GM23338 (cell line): ENCODE data around the gene ZNF354C. TPM values are rescaled to one million over a fixed set of nuclear protein-coding genes. Genes with fewer than 3 reads are reported as not detected.

ENCODE experiments used
- ATAC-seq: fragments of 200-7000 bp; cut with Tn5 transposase; 3 replicates; pipeline ENCODE4 v1.9.1; 2020
- DNase-seq: peaks from one replicate; pipeline ENCODE4 v3.0.0-alpha.2; 2015; ENCODE audit warnings: low spot score
- H2AFZ ChIP-seq: fragments of 200-600 bp; sonication (generic); 2 replicates; pipeline ENCODE4 v1.8.0; 2016; ENCODE audit warnings: antibody characterized with exemption, mild to moderate bottlenecking, moderate library complexity
- H3F3A ChIP-seq: fragments of 200-600 bp; sonication (generic); replicated peaks from 2 replicates; pipeline ENCODE4 v1.8.0; 2017; ENCODE audit warnings: antibody characterized with exemption, mixed run types, low read depth
- H3K27ac ChIP-seq: fragments of 200-600 bp; sonication (generic); 2 replicates; pipeline ENCODE4 v1.6.1; 2016; ENCODE audit warnings: low read depth
- H3K27me3 ChIP-seq: fragments of 200-600 bp; sonication (generic); 2 replicates; pipeline ENCODE4 v1.8.0; 2016; ENCODE audit warnings: mild to moderate bottlenecking, mixed run types, moderate library complexity; ENCODE audit not compliant: insufficient read depth
- H3K36me3 ChIP-seq: fragments of 200-600 bp; sonication (generic); 2 replicates; pipeline ENCODE4 v1.8.0; 2016; ENCODE audit warnings: mild to moderate bottlenecking; ENCODE audit not compliant: insufficient read depth
- H3K4me1 ChIP-seq: fragments of 200-600 bp; sonication (generic); 2 replicates; pipeline ENCODE4 v1.8.0; 2016; ENCODE audit warnings: mild to moderate bottlenecking, moderate library complexity; ENCODE audit not compliant: insufficient read depth
- H3K4me2 ChIP-seq: fragments of 200-600 bp; sonication (generic); 2 replicates; pipeline ENCODE4 v1.7.1; 2017; ENCODE audit warnings: mixed run types
- H3K4me3 ChIP-seq: fragments of 200-600 bp; sonication (generic); 2 replicates; pipeline ENCODE4 v1.6.1; 2016; ENCODE audit warnings: mixed run types
- H3K79me2 ChIP-seq: fragments of 200-600 bp; sonication (generic); replicated peaks from 2 replicates; pipeline ENCODE4 v1.8.0; 2017; ENCODE audit warnings: mild to moderate bottlenecking; ENCODE audit not compliant: insufficient read depth
- H3K9me2 ChIP-seq: fragments of 200-600 bp; sonication (generic); 2 replicates; pipeline ENCODE4 v1.8.0; 2017; ENCODE audit not compliant: insufficient read depth
- H4K20me1 ChIP-seq: fragments of 200-600 bp; sonication (generic); replicated peaks from 2 replicates; pipeline ENCODE4 v1.8.0; 2017; ENCODE audit warnings: mild to moderate bottlenecking; ENCODE audit not compliant: insufficient read depth
- H3K27ac Mint-ChIP-seq: 2 replicates; pipeline ENCODE4 v1.8.0; 2020; ENCODE audit warnings: inconsistent platforms, mild to moderate bottlenecking, moderate library complexity, mixed read lengths
- H3K27me3 Mint-ChIP-seq: 3 replicates; pipeline ENCODE4 v1.8.0; 2022; ENCODE audit warnings: low read depth, mild to moderate bottlenecking, moderate library complexity, mixed read lengths, inconsistent platforms; ENCODE audit not compliant: insufficient read depth, poor library complexity
- H3K36me3 Mint-ChIP-seq: 3 replicates; pipeline ENCODE4 v1.8.0; 2021; ENCODE audit warnings: low read depth, mild to moderate bottlenecking, inconsistent platforms, moderate library complexity, mixed read lengths
- H3K4me1 Mint-ChIP-seq: 3 replicates; pipeline ENCODE4 v1.8.0; 2020; ENCODE audit warnings: mild to moderate bottlenecking, inconsistent platforms, mixed read lengths
- H3K4me3 Mint-ChIP-seq: 3 replicates; pipeline ENCODE4 v1.8.0; 2021; ENCODE audit warnings: moderate library complexity, mild to moderate bottlenecking, inconsistent platforms, mixed read lengths
- H3K9me3 Mint-ChIP-seq: 3 replicates; pipeline ENCODE4 v1.8.0; 2020; ENCODE audit warnings: moderate library complexity, mild to moderate bottlenecking, inconsistent platforms, mixed read lengths
- CREB1 ChIP-seq: fragments of 250-450 bp; sonication (Bioruptor Pico); IDR thresholded peaks from 2 replicates; pipeline ENCODE4 v1.5.0; 2020; ENCODE audit warnings: low read depth, mild to moderate bottlenecking, moderate library complexity
- EZH2 ChIP-seq: fragments of 200-600 bp; sonication (generic); IDR thresholded peaks from one replicate; pipeline ENCODE4 v1.8.0; 2017; ENCODE audit warnings: antibody characterized with exemption, mild to moderate bottlenecking, low read depth; ENCODE audit not compliant: unreplicated experiment
- JUNB ChIP-seq: IDR thresholded peaks from one replicate; pipeline ENCODE4 v1.6.1; 2016; ENCODE audit warnings: antibody characterized with exemption; ENCODE audit not compliant: unreplicated experiment
- POLR2AphosphoS5 ChIP-seq: IDR thresholded peaks from 2 replicates; pipeline ENCODE4 v1.6.1; 2016; ENCODE audit warnings: antibody characterized with exemption, low read depth
- STAT1 ChIP-seq: IDR thresholded peaks from one replicate; pipeline ENCODE4 v1.6.1; 2016; ENCODE audit warnings: antibody characterized with exemption; ENCODE audit not compliant: unreplicated experiment
- ZNF114 ChIP-seq: fragments of 250-450 bp; sonication (Bioruptor Pico); IDR thresholded peaks from 2 replicates; pipeline ENCODE4 v1.5.0; 2020; ENCODE audit warnings: mild to moderate bottlenecking, moderate library complexity
- ZNF331 ChIP-seq: fragments of 250-450 bp; sonication (Bioruptor Pico); IDR thresholded peaks from 2 replicates; pipeline ENCODE4 v1.5.0; 2020; ENCODE audit warnings: low read depth, mild to moderate bottlenecking, moderate library complexity
- polyA plus RNA-seq: library from polyadenylated mRNA; unstranded; fragments of >200 nt; fragmentation: Nextera tagmentation; extraction: Ambion mirVana; gene quantifications from 2 replicates; pipeline ENCODE4 v1.2.1, GENCODE V29; 2016
- total RNA-seq: library from RNA; depleted of rRNA; stranded (reverse); fragments of >200 nt; shearing (Covaris generic); gene quantifications from 2 replicates; pipeline ENCODE4 v1.2.3, GENCODE V29; 2014
- TF ChIP-seq, protein P1 (sequence below): fragments of 250-450 bp; sonication (Bioruptor Pico); IDR thresholded peaks from 2 replicates; pipeline ENCODE4 v1.5.0; 2020; ENCODE audit warnings: mild to moderate bottlenecking, moderate library complexity
- TF ChIP-seq, protein P2 (sequence below): IDR thresholded peaks from 2 replicates; pipeline ENCODE4 v1.6.1; 2016; ENCODE audit warnings: antibody characterized with exemption
- TF ChIP-seq, protein P3 (sequence below), 2 experiments: fragments of 200-600 bp in 1 of 2; sonication (generic) in 1 of 2; conservative IDR thresholded peaks; 2 replicates each; pipeline versions ENCODE4 v1.5.1 to v1.6.1; 2016 to 2017; ENCODE audit warnings: antibody characterized with exemption in 2 of 2, low read depth in 2 of 2, mild to moderate bottlenecking in 2 of 2, moderate library complexity in 1 of 2
- TF ChIP-seq, protein P4 (sequence below): IDR thresholded peaks from one replicate; pipeline ENCODE4 v1.6.1; 2018; ENCODE audit warnings: antibody characterized with exemption; ENCODE audit not compliant: unreplicated experiment

The ZNF354C gene
- total and polyA plus RNA-seq, 2 experiments from 2014 or later, result 1.6 to 11.3 TPM

DNA sequence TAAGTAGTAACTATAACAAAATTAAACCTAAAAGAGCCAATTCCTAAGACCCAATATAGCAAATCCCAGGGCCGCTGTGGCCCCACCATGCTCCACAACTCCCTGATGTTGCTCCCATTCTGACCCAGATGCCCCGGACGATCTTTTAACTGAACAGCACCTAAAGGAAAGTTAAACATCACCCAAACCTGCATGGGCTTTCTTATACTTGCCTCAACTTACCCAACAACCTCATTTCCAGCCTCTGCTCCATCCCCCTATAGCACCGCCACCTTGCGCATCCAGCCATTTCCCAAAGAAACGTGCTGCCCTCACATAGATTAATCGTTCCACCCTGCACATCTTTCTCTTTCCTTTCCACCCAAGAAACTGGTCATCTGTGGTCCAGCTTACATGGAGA is 54.6 kb downstream of the ZNF354C start (continued):
- TF ChIP-seq, protein P1, sequence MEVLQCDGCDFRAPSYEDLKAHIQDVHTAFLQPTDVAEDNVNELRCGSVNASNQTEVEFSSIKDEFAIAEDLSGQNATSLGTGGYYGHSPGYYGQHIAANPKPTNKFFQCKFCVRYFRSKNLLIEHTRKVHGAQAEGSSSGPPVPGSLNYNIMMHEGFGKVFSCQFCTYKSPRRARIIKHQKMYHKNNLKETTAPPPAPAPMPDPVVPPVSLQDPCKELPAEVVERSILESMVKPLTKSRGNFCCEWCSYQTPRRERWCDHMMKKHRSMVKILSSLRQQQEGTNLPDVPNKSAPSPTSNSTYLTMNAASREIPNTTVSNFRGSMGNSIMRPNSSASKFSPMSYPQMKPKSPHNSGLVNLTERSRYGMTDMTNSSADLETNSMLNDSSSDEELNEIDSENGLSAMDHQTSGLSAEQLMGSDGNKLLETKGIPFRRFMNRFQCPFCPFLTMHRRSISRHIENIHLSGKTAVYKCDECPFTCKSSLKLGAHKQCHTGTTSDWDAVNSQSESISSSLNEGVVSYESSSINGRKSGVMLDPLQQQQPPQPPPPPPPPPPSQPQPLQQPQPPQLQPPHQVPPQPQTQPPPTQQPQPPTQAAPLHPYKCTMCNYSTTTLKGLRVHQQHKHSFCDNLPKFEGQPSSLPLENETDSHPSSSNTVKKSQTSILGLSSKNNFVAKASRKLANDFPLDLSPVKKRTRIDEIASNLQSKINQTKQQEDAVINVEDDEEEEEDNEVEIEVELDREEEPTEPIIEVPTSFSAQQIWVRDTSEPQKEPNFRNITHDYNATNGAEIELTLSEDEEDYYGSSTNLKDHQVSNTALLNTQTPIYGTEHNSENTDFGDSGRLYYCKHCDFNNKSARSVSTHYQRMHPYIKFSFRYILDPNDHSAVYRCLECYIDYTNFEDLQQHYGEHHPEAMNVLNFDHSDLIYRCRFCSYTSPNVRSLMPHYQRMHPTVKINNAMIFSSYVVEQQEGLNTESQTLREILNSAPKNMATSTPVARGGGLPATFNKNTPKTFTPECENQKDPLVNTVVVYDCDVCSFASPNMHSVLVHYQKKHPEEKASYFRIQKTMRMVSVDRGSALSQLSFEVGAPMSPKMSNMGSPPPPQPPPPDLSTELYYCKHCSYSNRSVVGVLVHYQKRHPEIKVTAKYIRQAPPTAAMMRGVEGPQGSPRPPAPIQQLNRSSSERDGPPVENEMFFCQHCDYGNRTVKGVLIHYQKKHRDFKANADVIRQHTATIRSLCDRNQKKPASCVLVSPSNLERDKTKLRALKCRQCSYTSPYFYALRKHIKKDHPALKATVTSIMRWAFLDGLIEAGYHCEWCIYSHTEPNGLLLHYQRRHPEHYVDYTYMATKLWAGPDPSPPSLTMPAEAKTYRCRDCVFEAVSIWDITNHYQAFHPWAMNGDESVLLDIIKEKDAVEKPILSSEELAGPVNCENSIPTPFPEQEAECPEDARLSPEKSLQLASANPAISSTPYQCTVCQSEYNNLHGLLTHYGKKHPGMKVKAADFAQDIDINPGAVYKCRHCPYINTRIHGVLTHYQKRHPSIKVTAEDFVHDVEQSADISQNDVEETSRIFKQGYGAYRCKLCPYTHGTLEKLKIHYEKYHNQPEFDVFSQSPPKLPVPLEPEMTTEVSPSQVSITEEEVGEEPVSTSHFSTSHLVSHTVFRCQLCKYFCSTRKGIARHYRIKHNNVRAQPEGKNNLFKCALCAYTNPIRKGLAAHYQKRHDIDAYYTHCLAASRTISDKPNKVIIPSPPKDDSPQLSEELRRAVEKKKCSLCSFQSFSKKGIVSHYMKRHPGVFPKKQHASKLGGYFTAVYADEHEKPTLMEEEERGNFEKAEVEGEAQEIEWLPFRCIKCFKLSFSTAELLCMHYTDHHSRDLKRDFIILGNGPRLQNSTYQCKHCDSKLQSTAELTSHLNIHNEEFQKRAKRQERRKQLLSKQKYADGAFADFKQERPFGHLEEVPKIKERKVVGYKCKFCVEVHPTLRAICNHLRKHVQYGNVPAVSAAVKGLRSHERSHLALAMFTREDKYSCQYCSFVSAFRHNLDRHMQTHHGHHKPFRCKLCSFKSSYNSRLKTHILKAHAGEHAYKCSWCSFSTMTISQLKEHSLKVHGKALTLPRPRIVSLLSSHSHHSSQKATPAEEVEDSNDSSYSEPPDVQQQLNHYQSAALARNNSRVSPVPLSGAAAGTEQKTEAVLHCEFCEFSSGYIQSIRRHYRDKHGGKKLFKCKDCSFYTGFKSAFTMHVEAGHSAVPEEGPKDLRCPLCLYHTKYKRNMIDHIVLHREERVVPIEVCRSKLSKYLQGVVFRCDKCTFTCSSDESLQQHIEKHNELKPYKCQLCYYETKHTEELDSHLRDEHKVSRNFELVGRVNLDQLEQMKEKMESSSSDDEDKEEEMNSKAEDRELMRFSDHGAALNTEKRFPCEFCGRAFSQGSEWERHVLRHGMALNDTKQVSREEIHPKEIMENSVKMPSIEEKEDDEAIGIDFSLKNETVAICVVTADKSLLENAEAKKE, result no peak
- TF ChIP-seq STAT1, result no peak
- no peak for TF ChIP-seq CREB1 (CRISPR knock-in tag)

DNA sequence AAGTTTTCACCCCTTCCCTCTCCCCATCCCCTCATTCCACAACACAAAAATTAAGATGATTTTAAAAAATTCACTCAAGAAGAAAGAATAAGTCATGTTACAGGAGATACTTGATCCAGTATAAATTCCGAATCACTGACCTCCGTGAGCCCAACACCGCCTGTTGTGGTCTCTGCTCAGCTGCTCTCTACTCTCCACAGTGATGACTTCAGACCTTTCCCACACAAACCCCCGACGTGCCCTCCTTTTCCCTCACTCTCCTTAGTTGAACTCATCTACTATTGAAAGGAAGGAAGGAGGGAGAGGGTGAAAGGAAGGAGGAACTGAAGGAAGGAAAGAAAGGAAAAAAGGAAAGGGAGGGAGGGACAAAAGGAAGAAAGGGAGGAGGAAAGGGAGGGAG is 55.1 kb downstream of the ZNF354C start:
- Histone ChIP-seq H3K4me3 (no peak overlapping the region), H3F3A (no peaks in the 10 kb centered on the region), H3K27me3 (no peaks in the 10 kb centered on the region), H3K9me2 (no peaks in the 10 kb centered on the region), H4K20me1 (no peaks in the 10 kb centered on the region), H3K27ac (no peak overlapping the region), H3K4me2 (no peak overlapping the region), H3K36me3 (no peaks in the 10 kb centered on the region), H3K79me2 (no peaks in the 10 kb centered on the region), H2AFZ (no peak overlapping the region), H3K4me1 (no peaks in the 10 kb centered on the region)
- H3K27me3 Mint-ChIP-seq, result peaks cover 3% of the 10 kb centered on the region
- peaks cover 44% of the 10 kb centered on the region for H3K36me3 Mint-ChIP-seq
- H3K4me1 Mint-ChIP-seq, result no peaks in the 10 kb centered on the region; the same call in 2 of the 3 replicates
- ATAC-seq (no peak), DNase-seq (no peak)
- H3K27ac Mint-ChIP-seq, result no peak overlapping the region
- H3K9me3 Mint-ChIP-seq, result peaks cover 98% of the 10 kb centered on the region
- H3K4me3 Mint-ChIP-seq, result no peak overlapping the region
- TF ChIP-seq, protein P2, sequence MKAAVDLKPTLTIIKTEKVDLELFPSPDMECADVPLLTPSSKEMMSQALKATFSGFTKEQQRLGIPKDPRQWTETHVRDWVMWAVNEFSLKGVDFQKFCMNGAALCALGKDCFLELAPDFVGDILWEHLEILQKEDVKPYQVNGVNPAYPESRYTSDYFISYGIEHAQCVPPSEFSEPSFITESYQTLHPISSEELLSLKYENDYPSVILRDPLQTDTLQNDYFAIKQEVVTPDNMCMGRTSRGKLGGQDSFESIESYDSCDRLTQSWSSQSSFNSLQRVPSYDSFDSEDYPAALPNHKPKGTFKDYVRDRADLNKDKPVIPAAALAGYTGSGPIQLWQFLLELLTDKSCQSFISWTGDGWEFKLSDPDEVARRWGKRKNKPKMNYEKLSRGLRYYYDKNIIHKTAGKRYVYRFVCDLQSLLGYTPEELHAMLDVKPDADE, result no peak
- TF ChIP-seq ZNF331 (CRISPR knock-in tag) (no peak), JUNB (no peak), EZH2 (no peak), POLR2AphosphoS5 (no peak), ZNF114 (CRISPR knock-in tag) (no peak), CREB1 (CRISPR knock-in tag) (no peak), STAT1 (no peak)
- TF ChIP-seq, protein P3, sequence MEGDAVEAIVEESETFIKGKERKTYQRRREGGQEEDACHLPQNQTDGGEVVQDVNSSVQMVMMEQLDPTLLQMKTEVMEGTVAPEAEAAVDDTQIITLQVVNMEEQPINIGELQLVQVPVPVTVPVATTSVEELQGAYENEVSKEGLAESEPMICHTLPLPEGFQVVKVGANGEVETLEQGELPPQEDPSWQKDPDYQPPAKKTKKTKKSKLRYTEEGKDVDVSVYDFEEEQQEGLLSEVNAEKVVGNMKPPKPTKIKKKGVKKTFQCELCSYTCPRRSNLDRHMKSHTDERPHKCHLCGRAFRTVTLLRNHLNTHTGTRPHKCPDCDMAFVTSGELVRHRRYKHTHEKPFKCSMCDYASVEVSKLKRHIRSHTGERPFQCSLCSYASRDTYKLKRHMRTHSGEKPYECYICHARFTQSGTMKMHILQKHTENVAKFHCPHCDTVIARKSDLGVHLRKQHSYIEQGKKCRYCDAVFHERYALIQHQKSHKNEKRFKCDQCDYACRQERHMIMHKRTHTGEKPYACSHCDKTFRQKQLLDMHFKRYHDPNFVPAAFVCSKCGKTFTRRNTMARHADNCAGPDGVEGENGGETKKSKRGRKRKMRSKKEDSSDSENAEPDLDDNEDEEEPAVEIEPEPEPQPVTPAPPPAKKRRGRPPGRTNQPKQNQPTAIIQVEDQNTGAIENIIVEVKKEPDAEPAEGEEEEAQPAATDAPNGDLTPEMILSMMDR (conservative IDR thresholded peaks at IDR 0.05; ENCODE audit: low read depth in 2 of 2), result no peak
- TF ChIP-seq, protein P4, sequence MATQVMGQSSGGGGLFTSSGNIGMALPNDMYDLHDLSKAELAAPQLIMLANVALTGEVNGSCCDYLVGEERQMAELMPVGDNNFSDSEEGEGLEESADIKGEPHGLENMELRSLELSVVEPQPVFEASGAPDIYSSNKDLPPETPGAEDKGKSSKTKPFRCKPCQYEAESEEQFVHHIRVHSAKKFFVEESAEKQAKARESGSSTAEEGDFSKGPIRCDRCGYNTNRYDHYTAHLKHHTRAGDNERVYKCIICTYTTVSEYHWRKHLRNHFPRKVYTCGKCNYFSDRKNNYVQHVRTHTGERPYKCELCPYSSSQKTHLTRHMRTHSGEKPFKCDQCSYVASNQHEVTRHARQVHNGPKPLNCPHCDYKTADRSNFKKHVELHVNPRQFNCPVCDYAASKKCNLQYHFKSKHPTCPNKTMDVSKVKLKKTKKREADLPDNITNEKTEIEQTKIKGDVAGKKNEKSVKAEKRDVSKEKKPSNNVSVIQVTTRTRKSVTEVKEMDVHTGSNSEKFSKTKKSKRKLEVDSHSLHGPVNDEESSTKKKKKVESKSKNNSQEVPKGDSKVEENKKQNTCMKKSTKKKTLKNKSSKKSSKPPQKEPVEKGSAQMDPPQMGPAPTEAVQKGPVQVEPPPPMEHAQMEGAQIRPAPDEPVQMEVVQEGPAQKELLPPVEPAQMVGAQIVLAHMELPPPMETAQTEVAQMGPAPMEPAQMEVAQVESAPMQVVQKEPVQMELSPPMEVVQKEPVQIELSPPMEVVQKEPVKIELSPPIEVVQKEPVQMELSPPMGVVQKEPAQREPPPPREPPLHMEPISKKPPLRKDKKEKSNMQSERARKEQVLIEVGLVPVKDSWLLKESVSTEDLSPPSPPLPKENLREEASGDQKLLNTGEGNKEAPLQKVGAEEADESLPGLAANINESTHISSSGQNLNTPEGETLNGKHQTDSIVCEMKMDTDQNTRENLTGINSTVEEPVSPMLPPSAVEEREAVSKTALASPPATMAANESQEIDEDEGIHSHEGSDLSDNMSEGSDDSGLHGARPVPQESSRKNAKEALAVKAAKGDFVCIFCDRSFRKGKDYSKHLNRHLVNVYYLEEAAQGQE, result no peak
